B cell (primary cell): ENCODE data around the gene CTNNA2. TPM values are rescaled to one million over a fixed set of nuclear protein-coding genes. Genes with fewer than 3 reads are reported as not detected.

Experiments
- ATAC-seq: fragments of 200-7000 bp; cut with Tn5 transposase; one replicate; pipeline ENCODE4 v1.10.0; 2021; ENCODE audit warnings: low read depth, mild to moderate bottlenecking, moderate number of reproducible peaks, moderate library complexity
- CTCF ChIA-PET: fragments of 350-600 bp; sonication (Branson Sonifier 250); formaldehyde crosslinking; loops from one replicate; lab custom pipeline; 2021; ENCODE audit warnings: antibody characterized with exemption, inconsistent platforms; lab: Charles Lee
- POLR2A ChIA-PET: fragments of 350-600 bp; sonication (Branson Sonifier 250); formaldehyde crosslinking; loops from one replicate; lab custom pipeline; 2021; ENCODE audit warnings: antibody characterized with exemption; lab: Charles Lee
- DNase-seq: peaks from one replicate; pipeline ENCODE4 v3.0.0; 2013
- H2AFZ ChIP-seq: 2 replicates; pipeline ENCODE4 v1.6.1; 2012; ENCODE audit warnings: mild to moderate bottlenecking, low read depth, low read length; ENCODE audit not compliant: insufficient read depth, poor library complexity, severe bottlenecking
- H3K27ac ChIP-seq, 2 donors: 1 replicate in 1 of 2; 2 replicates in 1 of 2; pipeline ENCODE4 v1.5.1; 2012 to 2013; ENCODE audit warnings: low read length in 2 of 2, mild to moderate bottlenecking in 2 of 2, moderate library complexity in 1 of 2
- H3K27me3 ChIP-seq, 4 experiments: fragments of 200-600 bp in 1 of 4; sonication (generic) in 1 of 4; replicated peaks in 1 of 4; 1 replicate in 2 of 4; 2 replicates in 2 of 4; pipeline versions ENCODE4 v1.6.1 to v1.7.0; 2013 to 2016; ENCODE audit warnings: low read length in 3 of 4, mild to moderate bottlenecking in 2 of 4, mixed read lengths in 1 of 4, moderate library complexity in 1 of 4; ENCODE audit not compliant: insufficient read depth in 4 of 4, control insufficient read depth in 3 of 4; ENCODE audit errors: control extremely low read depth in 1 of 4
- H3K36me3 ChIP-seq, 2 experiments: replicated peaks in 1 of 2; 1 replicate in 1 of 2; 2 replicates in 1 of 2; pipeline versions ENCODE4 v1.6.1 to v1.7.1; 2013; ENCODE audit warnings: low read length in 1 of 2; ENCODE audit not compliant: insufficient read depth in 2 of 2, control insufficient read depth in 1 of 2; ENCODE audit errors: control extremely low read depth in 1 of 2, extremely low read depth in 1 of 2
- H3K4me1 ChIP-seq, 2 donors: fragments of 200-600 bp in 1 of 2; sonication (generic) in 1 of 2; 1 replicate in 1 of 2; 2 replicates in 1 of 2; pipeline versions ENCODE4 v1.5.1 to v1.6.1; 2013 to 2017; ENCODE audit warnings: low read length in 2 of 2; ENCODE audit not compliant: control insufficient read depth in 2 of 2, insufficient read depth in 2 of 2
- H3K4me2 ChIP-seq: replicated peaks from 2 replicates; pipeline ENCODE3; 2012; ENCODE audit warnings: mild to moderate bottlenecking, low read depth, low read length; ENCODE audit not compliant: poor library complexity, severe bottlenecking
- H3K4me3 ChIP-seq, 5 experiments: fragments of 200-600 bp in 1 of 5; sonication (generic) in 1 of 5; 1 replicate in 3 of 5; 2 replicates in 2 of 5; pipeline versions ENCODE4 v1.5.1 to v1.7.0; 2011 to 2016; ENCODE audit warnings: low read length in 4 of 5, mild to moderate bottlenecking in 4 of 5, low read depth in 2 of 5, control low read depth in 1 of 5, moderate library complexity in 1 of 5; ENCODE audit not compliant: insufficient read depth in 1 of 5; ENCODE audit errors: control extremely low read depth in 1 of 5, extremely low read depth in 1 of 5
- H3K79me2 ChIP-seq: fragments of 200-600 bp; sonication (generic); one replicate; pipeline ENCODE4 v1.6.0; 2016; ENCODE audit warnings: low read length; ENCODE audit not compliant: control insufficient read depth, insufficient read depth
- H3K9ac ChIP-seq: fragments of 200-600 bp; sonication (generic); 2 replicates; pipeline ENCODE4 v1.6.1; 2017; ENCODE audit warnings: mild to moderate bottlenecking, low read length, moderate library complexity
- H3K9me3 ChIP-seq, 3 donors: one replicate each; pipeline versions ENCODE4 v1.6.1 to v1.7.1; 2013; ENCODE audit warnings: low read length in 2 of 3; ENCODE audit not compliant: control insufficient read depth in 2 of 3, insufficient read depth in 1 of 3; ENCODE audit errors: control extremely low read depth in 1 of 3
- H4K20me1 ChIP-seq: 2 replicates; pipeline ENCODE4 v1.6.0; 2012; ENCODE audit warnings: mild to moderate bottlenecking, low read length; ENCODE audit not compliant: insufficient read depth, control insufficient read depth, poor library complexity, severe bottlenecking
- H3K27ac Mint-ChIP-seq: one replicate; pipeline ENCODE4 v1.8.0; 2021; ENCODE audit warnings: mixed read lengths
- H3K27me3 Mint-ChIP-seq: one replicate; pipeline ENCODE4 v1.8.0; 2021; ENCODE audit warnings: mixed read lengths
- H3K4me1 Mint-ChIP-seq: one replicate; pipeline ENCODE4 v1.8.0; 2021; ENCODE audit warnings: mixed read lengths
- H3K4me3 Mint-ChIP-seq: one replicate; pipeline ENCODE4 v1.8.0; 2021; ENCODE audit warnings: mixed read lengths
- H3K9me3 Mint-ChIP-seq: one replicate; pipeline ENCODE4 v1.8.0; 2022; ENCODE audit warnings: mixed read lengths; ENCODE audit not compliant: insufficient read depth
- CTCF ChIP-seq: fragments of 200-600 bp; IDR thresholded peaks from one replicate; pipeline ENCODE4 v1.8.0; 2022; ENCODE audit warnings: antibody characterized with exemption, mild to moderate bottlenecking
- EZH2 ChIP-seq: IDR thresholded peaks from 2 replicates; pipeline ENCODE4 v1.6.1; 2012; ENCODE audit warnings: borderline replicate concordance, low read depth, mild to moderate bottlenecking, moderate library complexity, low read length; ENCODE audit not compliant: insufficient read depth, poor library complexity, severe bottlenecking
- whole genome bisulfite sequencing: methylation state at CpG from one replicate; pipeline ENCODE4 v1.1.5; 2013; ENCODE audit warnings: missing lambda C conversion rate; ENCODE audit not compliant: insufficient coverage; 5-methylcytosine and 5-hydroxymethylcytosine counted together
- intact Hi-C: fragments of 100-400 bp; cut with micrococcal nuclease; formaldehyde crosslinking; loops from one replicate; pipeline ENCODE4 v1.10.0; 2022
- polyA plus RNA-seq: library from polyadenylated mRNA; depleted of rRNA; stranded (reverse); fragments of >200 nt; gene quantifications from 2 replicates; pipeline ENCODE4 v1.2.3, GENCODE V29; 2012
- total RNA-seq, 2 donors: library from RNA; stranded (reverse); fragments of 120-200 nt in 1 of 2; gene quantifications; 1 replicate in 1 of 2; 2 replicates in 1 of 2; pipeline versions ENCODE4 v1.2.3 to v1.2.4, GENCODE V29; 2013 to 2022

Gene CTNNA2
- total and polyA plus RNA-seq, 2 donors (not counting 1 experiment from before 2014, with no cell fraction given) = not detected

DNA sequence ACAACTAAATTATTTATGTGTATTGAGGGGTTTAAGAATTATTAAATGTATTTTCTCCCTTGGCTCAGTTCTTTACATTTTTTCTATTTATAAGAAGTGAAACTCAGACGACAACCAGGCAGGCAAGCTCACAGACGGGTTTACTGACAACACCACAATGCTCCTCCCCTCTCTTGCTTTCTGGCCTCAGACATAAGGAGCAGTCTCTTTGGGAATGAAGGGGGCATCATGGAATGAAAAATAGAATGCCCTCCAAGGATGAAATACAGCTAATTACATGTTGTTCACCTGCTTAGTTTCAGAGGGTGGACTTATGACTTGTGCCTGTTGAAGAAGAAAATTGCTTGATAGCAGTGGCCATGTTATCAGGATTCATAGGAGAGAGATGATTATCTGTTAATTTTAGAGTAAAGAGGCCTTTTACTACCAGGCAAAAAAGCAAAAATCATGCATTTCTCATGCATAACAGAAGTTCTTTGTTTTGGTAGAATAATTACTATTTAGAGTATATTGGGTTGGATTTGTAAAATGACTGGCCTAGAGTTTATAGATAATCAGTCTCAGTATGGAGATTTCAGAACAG, 963.8 kb downstream of the CTNNA2 start:
- Mint-ChIP-seq H3K4me1 (no peaks in the 10 kb centered on the region), H3K4me3 (no peak overlapping the region), H3K9me3 (peaks cover 9% of the 10 kb centered on the region), H3K27me3 (no peaks in the 10 kb centered on the region), H3K27ac (no peak overlapping the region)
- Histone ChIP-seq H4K20me1 (no peaks in the 10 kb centered on the region), H3K9ac (no peak overlapping the region), H3K27ac (no peak overlapping the region), H3K4me3 (no peak overlapping the region), H3K27me3 (no peaks in the 10 kb centered on the region), H3K4me1 (no peaks in the 10 kb centered on the region), H2AFZ (no peak overlapping the region), H3K9me3 (peaks cover 0 to 3% (median 0%) of the 10 kb centered on the region in 3 donors), H3K4me2 (no peak overlapping the region), H3K36me3 (no peaks in the 10 kb centered on the region), H3K79me2 (no peaks in the 10 kb centered on the region)
- ChIA-PET CTCF (no interaction called here), POLR2A (no interaction called here)
- no peak for TF ChIP-seq CTCF
- no peak for TF ChIP-seq EZH2
- WGBS = no CpG with 5 or more reads among the region's 2 CpGs
- intact Hi-C loops = no loop called here
- no peak for ATAC-seq
- DNase-seq = no peak

GRCh38 chr2:80482276-80482675, 969.4 kb downstream of the CTNNA2 start:
- Histone ChIP-seq H3K27ac (no peak overlapping the region), H3K4me2 (no peak overlapping the region), H3K36me3 (no peaks in the 10 kb centered on the region), H2AFZ (no peak overlapping the region), H3K9me3 (peaks cover 0 to 1% (median 0%) of the 10 kb centered on the region in 3 donors), H3K9ac (no peak overlapping the region), H3K4me1 (no peaks in the 10 kb centered on the region), H4K20me1 (no peaks in the 10 kb centered on the region), H3K4me3 (no peak overlapping the region), H3K79me2 (no peaks in the 10 kb centered on the region), H3K27me3 (no peaks in the 10 kb centered on the region)
- H3K27ac Mint-ChIP-seq = no peak overlapping the region
- 79% methylated on average over 3 of the region's 3 CpGs for WGBS
- no peaks in the 10 kb centered on the region for H3K4me1 Mint-ChIP-seq
- ChIA-PET POLR2A (no interaction called here), CTCF (interaction anchor here (0.9 kb wide), 1 partner anchor 20 kb away, joined by 3 read pairs; no protein-coding TSS in a partner anchor)
- TF ChIP-seq CTCF = no peak
- no peak for TF ChIP-seq EZH2
- no peak overlapping the region for H3K4me3 Mint-ChIP-seq
- no peak for ATAC-seq
- intact Hi-C loops = no loop called here
- DNase-seq = no peak
- H3K9me3 Mint-ChIP-seq = peaks cover 6% of the 10 kb centered on the region
- H3K27me3 Mint-ChIP-seq = no peaks in the 10 kb centered on the region
